ENCODE measurements around the gene MAP2K6.
"Not testable (repeated sequence)": the region's sequence is repeated elsewhere in the genome, so short reads cannot be mapped to it uniquely, and the experiment has no call there.

MAP2K6 gene

GRCh38 chr17:69473841-69474831 is 59.6 kb downstream of the MAP2K6 start:
- no peak for DNase-seq (ENCODE audit: low spot score)
- Histone ChIP-seq H3K4me3 (no peak overlapping the region), H3K27ac (no peak overlapping the region)
- TF ChIP-seq CTCF (IDR thresholded peaks at IDR 0.05): no peak

- no peak overlapping the region for H3K27ac ChIP-seq
- no peak for TF ChIP-seq CTCF (IDR thresholded peaks at IDR 0.05)
- DNase-seq (ENCODE audit: low spot score): no peak
Measured at GRCh38 chr17:69477204-69477902, 62.9 kb downstream of the MAP2K6 start.

GRCh38 chr17:69477903-69478266 is 63.4 kb downstream of the MAP2K6 start:
- DNase-seq (ENCODE audit: low spot score): no peak
- TF ChIP-seq CTCF (IDR thresholded peaks at IDR 0.05): no peak
- Histone ChIP-seq H3K27ac (no peak overlapping the region), H3K4me3 (no peak overlapping the region)

More at GRCh38 chr17:69477204-69477902, 62.9 kb downstream of the MAP2K6 start:
- no peak overlapping the region for H3K4me3 ChIP-seq

- no peak for DNase-seq (ENCODE audit: low spot score)
- no peak overlapping the region for H3K27ac ChIP-seq
- no peak for TF ChIP-seq CTCF (IDR thresholded peaks at IDR 0.05)
- no peak overlapping the region for H3K4me3 ChIP-seq
Measured at GRCh38 chr17:69478916-69479315, 64.4 kb downstream of the MAP2K6 start.

GRCh38 chr17:69479756-69480155 is 65.3 kb downstream of the MAP2K6 start:
- not testable (repeated sequence) for DNase-seq (ENCODE audit: low spot score); H3K27ac ChIP-seq; H3K4me3 ChIP-seq

- no peak for TF ChIP-seq CTCF (IDR thresholded peaks at IDR 0.05)
- Histone ChIP-seq H3K4me3 (no peak overlapping the region), H3K27ac (no peak overlapping the region)
- DNase-seq (ENCODE audit: low spot score): no peak
Measured at GRCh38 chr17:69480245-69480644, 65.7 kb downstream of the MAP2K6 start.

GRCh38 chr17:69485251-69485661 is 70.8 kb downstream of the MAP2K6 start:
- Histone ChIP-seq H3K4me3 (peak overlapping the region; percentile 38), H3K27ac (peak overlapping the region; percentile 54 to 65)
- no peak for TF ChIP-seq CTCF (IDR thresholded peaks at IDR 0.05)
- no peak for DNase-seq (ENCODE audit: low spot score)
